ENCODE measurements around the gene ZNF700. TPM values are rescaled to one million over a fixed set of nuclear protein-coding genes. Genes with fewer than 3 reads are reported as not detected.
"Not testable (repeated sequence)": the region's sequence is repeated elsewhere in the genome, so short reads cannot be mapped to it uniquely, and the experiment has no call there.

The ZNF700 gene
- 4.2 TPM for total RNA-seq
- long read RNA-seq, partial matches to known transcripts = 1 of 3 reads
- long read RNA-seq, other reads (novel, unspliced or antisense) = 0 of 3 reads

- ATAC-seq (ENCODE audit: poor library complexity) (peak; percentile 99), DNase-seq (peak; percentile 96)
- intact Hi-C loops (cut with DNase I) = loop anchor here (5.0 kb wide), 1 partner anchor 217 kb away; the partner anchor contains the start of gene ZNF20
Observed at GRCh38 chr19:11924886-11925650, at the start of gene ZNF700. Gene ZNF700, plus strand, starts transcription at chr19:11925107. Its CDS starts 104 bp downstream, at chr19:11925211.

DNA sequence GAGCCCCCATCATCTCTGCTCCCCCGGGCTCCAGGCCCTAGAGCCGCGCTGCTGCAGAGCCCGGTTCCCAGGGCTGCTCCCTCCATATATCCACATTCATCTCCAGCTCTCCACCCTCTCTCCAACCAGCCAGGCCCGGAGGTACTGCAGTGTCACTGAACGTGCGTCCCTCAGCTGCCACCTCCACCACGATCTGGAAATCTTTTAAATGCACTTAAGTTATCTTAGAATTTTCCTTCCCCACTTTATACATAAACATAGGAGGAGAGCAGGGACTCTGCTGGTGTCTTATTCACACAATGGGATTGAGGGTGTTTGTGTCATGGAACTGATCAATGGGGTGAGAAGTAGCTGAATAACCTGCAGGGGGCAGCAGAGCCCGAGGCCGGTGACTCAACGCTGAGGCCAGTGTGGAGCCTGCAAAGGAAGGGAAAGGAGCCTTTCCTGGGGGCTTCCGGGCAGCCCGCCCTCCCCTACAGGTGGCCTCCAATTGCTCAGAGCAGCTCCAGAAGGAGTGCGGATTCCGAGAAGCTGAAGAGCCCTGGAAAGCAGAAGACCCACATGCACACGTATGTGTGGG lies 45.1 kb upstream of the ZNF700 start:
- ATAC-seq (ENCODE audit: poor library complexity); DNase-seq: not testable (repeated sequence)
- intact Hi-C loops (cut with DNase I) = loop anchor here (5.0 to 10.0 kb wide), 2 partner anchors 115 to 263 kb away; partner anchors contain the start of gene ZNF20

GRCh38 chr19:11880598-11880997 lies 44.3 kb upstream of the ZNF700 start:
- intact Hi-C loops (cut with DNase I) = loop anchor here (5.0 to 10.0 kb wide), 2 partner anchors 114 to 262 kb away; partner anchors contain the start of gene ZNF20
- ATAC-seq (ENCODE audit: poor library complexity) (no peak), DNase-seq (no peak)

DNA sequence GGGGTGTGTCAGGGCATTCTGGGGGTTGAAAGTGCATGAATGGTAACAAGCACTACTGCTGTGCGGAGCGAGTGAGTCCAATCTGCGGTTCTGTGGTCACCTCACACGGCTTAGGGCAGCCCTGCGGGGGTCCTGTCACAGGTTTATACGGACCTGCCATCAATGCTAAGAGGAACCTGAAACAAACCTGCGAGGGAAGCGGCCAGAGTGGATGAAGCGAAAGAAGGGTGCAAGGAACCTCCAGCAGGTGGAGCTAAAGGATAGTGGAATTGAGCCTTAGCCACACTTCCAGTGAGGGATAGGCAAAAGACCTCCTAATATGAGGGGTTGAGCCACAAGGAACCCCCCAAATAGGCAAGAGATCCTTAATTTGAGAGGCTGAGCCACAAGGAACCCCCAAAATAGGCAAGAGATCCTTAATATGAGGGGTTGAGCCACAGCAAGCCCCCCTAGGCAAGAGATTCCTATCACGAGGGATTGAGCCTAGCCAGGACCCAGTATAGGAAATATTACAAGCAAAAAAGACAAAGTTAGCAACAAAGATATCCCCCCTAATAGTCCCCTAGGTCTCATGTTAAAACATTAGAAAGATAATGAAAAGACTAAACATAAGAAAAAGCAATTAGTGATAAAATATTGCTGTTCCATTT lies 43.6 kb upstream of the ZNF700 start:
- intact Hi-C loops (cut with DNase I) = loop anchor here (5.0 to 10.0 kb wide), 2 partner anchors 114 to 261 kb away; partner anchors contain the start of gene ZNF20
- DNase-seq = peak; percentile 47
- peak; percentile 85 for ATAC-seq (ENCODE audit: poor library complexity)

GRCh38 chr19:11882606-11883005 lies 42.3 kb upstream of the ZNF700 start:
- intact Hi-C loops (cut with DNase I) = loop anchor here (5.0 to 10.0 kb wide), 2 partner anchors 112 to 260 kb away; partner anchors contain the start of gene ZNF20
- ATAC-seq (ENCODE audit: poor library complexity) (no peak), DNase-seq (no peak)

DNA sequence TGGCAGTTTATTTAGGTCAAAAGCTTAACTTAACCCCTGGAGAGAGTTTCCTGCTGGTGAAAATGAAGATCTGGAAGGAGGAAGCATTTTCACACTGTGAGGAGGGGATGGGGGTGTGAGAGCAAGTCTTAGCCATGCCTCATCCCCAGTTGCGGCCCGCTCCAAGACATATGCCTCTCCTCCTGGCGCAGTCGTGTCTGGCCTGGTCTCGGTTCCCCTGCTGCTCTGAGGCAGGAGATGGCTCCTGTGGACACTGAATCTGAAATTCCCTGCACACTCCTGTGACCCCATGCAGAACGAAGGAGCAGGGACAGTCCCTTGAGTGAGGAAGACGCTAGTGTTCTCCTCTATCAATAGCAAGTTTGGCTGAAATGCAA lies 37.7 kb upstream of the ZNF700 start:
- ATAC-seq (ENCODE audit: poor library complexity) (peak; percentile 27), DNase-seq (peak; percentile 37)
- intact Hi-C loops (cut with DNase I) = loop anchor here (10.0 kb wide), 1 partner anchor 108 kb away; no protein-coding TSS in a partner anchor

DNA sequence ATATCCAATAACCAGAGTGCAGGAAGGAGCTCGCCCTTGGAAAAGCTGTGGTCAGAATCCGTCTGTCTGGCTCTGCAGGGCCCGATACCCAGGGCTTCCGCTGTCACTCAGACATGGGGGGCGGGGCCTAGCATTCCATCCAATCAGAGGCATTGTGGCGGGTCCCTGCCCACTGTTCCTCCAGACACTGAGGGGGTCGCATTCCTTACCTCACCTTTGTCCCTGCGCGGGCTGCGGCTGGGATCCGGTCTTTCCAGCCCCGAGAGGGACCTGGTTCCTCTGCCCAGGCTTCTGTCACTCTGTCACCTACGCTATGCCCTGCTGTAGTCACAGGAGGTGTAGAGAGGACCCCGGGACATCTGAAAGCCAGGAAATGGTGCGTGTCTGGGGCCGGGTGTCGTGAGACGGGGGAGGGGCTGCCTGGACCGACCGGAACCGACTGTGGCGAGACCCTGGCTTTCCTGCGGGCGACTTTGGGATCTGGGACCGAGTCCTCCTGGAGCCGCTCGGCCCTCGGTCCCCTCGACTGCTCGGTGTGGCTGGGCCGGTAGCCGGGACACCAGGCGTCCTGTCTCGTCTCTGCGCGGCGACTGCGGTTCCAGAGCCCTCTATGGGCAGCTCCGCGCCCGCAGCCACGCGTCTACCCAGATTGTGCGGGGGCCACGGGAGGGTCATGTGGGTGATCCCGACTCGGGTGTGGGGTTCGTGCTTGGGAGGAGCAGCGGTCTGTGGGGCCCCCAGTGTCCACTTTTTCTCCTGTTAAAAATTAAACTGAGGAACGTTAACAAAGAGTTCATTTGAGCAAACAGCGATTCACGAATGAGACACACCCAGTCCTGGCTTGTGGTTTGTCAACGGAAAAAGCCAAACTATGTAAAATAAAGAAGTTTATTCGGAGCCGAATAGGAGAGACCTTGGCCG lies 37.0 kb upstream of the ZNF700 start, which contains the start of gene ZNF69:
ZNF69 (plus strand) TSS at position 172 of the 921 bp plus-strand sequence; CDS start at position 314, 142 bp downstream.
- intact Hi-C loops (cut with DNase I) = loop anchor here (10.0 kb wide), 1 partner anchor 107 kb away; no protein-coding TSS in a partner anchor
- peak; percentile 100 for ATAC-seq (ENCODE audit: poor library complexity)
- DNase-seq = peak; percentile 94

DNA sequence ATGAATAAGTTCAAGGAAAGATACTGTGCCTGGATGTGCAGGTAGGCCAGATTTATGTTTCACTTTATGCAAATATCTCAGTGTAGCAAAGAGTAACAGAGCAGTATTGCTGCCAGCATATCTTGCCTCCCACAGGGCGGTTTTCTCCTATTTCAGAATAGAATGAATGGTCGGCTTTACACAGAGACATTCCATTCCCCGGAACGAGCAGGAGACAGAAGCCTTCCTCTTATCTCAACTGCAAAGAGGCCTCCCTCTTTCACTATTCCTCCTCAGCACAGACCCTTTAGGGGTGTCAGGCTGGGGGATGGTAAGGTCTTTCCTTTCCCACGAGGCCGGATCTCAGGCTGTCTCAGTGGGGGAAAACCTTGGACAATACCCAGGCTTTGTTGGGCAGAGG lies 35.0 kb upstream of the ZNF700 start:
- DNase-seq; ATAC-seq (ENCODE audit: poor library complexity): not testable (repeated sequence)
- intact Hi-C loops (cut with DNase I) = loop anchor here (10.0 kb wide), 1 partner anchor 105 kb away; no protein-coding TSS in a partner anchor

GRCh38 chr19:11890634-11891033 lies 34.3 kb upstream of the ZNF700 start:
- ATAC-seq (ENCODE audit: poor library complexity) (no peak), DNase-seq (no peak)
- intact Hi-C loops (cut with DNase I) = no loop called here

GRCh38 chr19:11894851-11895250 lies 30.1 kb upstream of the ZNF700 start:
- DNase-seq = no peak

DNA sequence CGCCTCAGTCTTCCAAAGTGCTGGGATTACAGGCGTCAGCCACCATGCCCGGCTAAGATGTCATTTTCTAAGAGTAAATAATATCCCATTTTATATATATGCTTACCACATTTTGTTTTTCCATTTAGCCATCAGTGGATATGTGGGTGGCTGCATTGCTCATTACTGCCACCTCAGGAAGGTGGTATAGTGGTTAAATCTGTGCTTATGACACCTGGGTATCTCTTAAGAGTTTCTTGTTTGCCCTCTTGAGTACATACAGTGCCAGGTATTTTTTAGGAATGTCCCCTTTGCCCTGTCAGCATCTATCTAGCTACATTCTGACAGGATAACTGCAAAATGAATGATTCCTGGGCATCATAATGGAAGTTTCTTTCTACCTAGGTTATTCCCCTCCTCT lies 22.7 kb upstream of the ZNF700 start:
- no peak for DNase-seq
- intact Hi-C loops (cut with DNase I) = no loop called here
- no peak for ATAC-seq (ENCODE audit: poor library complexity)

More at GRCh38 chr19:11894851-11895250, 30.1 kb upstream of the ZNF700 start:
- intact Hi-C loops (cut with DNase I) = no loop called here
- no peak for ATAC-seq (ENCODE audit: poor library complexity)

GRCh38 chr19:11905928-11906327 lies 19.0 kb upstream of the ZNF700 start:
- ATAC-seq (ENCODE audit: poor library complexity) (no peak), DNase-seq (no peak)
- intact Hi-C loops (cut with DNase I) = no loop called here

DNA sequence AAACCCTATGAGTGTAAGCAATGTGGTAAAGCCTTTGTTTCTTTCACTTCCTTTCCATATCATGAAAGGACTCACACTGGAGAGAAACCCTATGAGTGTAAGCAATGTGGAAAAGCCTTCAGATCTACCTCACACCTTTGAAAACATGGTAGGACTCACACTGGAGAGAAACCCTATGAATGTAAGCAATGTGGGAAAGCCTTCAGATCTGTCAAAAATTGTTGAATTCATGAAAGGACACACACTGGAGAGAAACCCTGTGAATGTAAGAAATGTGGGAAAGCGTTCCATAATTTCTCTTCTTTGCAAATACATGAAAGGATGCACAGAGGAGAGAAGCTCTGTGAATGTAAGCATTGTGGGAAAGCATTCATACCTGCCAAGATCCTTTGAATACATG lies 13.0 kb upstream of the ZNF700 start:
- intact Hi-C loops (cut with DNase I); DNase-seq; ATAC-seq (ENCODE audit: poor library complexity): not testable (repeated sequence)

DNA sequence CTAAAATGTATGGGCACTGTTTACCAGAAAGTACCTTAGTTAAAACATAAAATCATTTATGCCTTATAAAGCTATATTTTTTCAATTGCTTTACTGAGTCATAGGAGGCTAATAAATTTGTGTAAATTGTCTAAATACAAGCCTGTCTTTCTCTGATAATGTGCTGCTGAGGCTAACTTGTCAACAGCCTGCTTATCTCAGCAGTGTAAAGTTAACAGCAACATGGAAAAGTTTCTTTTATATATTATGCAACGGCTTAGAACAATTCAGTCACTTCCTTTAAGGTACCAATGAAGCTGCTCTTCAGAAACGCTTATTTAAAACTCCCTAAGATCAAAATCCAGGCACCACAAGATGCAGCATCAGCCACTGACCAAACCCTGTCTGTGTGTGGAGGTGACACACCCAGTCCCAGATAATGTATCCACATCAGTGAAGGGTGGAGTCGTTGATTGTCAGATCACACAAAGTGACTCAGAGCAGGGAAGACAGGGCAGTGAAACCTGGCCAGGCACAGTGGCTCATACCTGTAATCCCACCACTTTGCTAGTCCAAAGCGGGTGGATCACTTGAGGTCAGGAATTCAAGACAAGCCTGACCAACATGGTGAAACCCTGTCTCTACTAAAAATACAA lies 10.4 kb upstream of the ZNF700 start:
- intact Hi-C loops (cut with DNase I); ATAC-seq (ENCODE audit: poor library complexity): not testable (repeated sequence)

GRCh38 chr19:11921852-11922495 lies 2.9 kb upstream of the ZNF700 start:
- intact Hi-C loops (cut with DNase I) = loop anchor here (2.0 to 5.0 kb wide), 2 partner anchors 65 to 220 kb away; partner anchors contain the start of gene ZNF20
- no peak for DNase-seq

More for the DNA sequence above, 10.4 kb upstream of the ZNF700 start:
- not testable (repeated sequence) for DNase-seq

DNA sequence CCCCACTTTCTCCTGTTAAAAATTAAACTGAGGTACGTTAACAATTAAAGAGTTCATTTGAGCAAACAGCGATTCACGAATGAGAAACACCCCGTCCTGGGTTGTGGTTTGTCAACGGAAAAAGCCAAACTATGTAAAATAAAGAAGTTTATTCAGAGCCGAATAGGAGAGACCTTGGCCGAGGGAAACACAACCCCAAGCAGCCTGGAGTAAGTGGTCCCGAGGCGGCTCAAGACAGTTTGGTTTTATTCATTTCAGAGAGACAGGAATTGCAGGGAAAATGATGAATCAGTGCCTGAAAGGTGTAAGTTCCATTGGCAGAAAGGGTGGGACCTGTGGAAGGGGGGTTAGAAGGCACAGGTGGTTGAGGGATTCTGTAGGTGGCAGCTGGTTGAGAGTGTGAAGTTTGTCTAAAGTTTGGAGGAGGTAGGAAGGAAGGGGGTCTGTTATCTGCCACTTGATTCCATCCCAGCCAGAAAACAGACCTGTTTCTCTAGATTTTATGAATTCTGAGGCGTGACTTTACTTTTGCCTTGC lies 812 bp downstream of the ZNF700 start:
- DNase-seq; ATAC-seq (ENCODE audit: poor library complexity); intact Hi-C loops (cut with DNase I): not testable (repeated sequence)

More at GRCh38 chr19:11921852-11922495, 2.9 kb upstream of the ZNF700 start:
- ATAC-seq (ENCODE audit: poor library complexity) = no peak

All from Right ventricle myocardium superior (tissue), 1 donor.